DND-41 (cell line): ENCODE data around the gene B4GALT1.

Experiments used
- ATAC-seq: fragments of 200-7000 bp; cut with Tn5 transposase; 3 replicates; pipeline ENCODE4 v1.9.1; 2021; ENCODE audit warnings: low read depth; ENCODE audit not compliant: insufficient read depth
- DNase-seq: peaks from one replicate; pipeline ENCODE4 v3.0.0-alpha.2; 2020
- H2AFZ ChIP-seq: 2 replicates; pipeline ENCODE4 v1.6.0; 2012; ENCODE audit warnings: low read depth, low read length
- H3K27ac ChIP-seq: 2 replicates; pipeline ENCODE4 v1.5.1; 2012; ENCODE audit warnings: low read length, inconsistent platforms
- H3K27me3 ChIP-seq: fragments of 200-600 bp; sonication (generic); 2 replicates; pipeline ENCODE4 v1.6.0; 2012; ENCODE audit warnings: low read length, mild to moderate bottlenecking, inconsistent platforms; ENCODE audit not compliant: insufficient read depth, poor library complexity
- H3K36me3 ChIP-seq: 2 replicates; pipeline ENCODE4 v1.5.1; 2012; ENCODE audit warnings: low read length, inconsistent platforms; ENCODE audit not compliant: insufficient read depth
- H3K4me1 ChIP-seq: 2 replicates; pipeline ENCODE4 v1.5.1; 2012; ENCODE audit warnings: mild to moderate bottlenecking, low read length; ENCODE audit not compliant: insufficient read depth
- H3K4me2 ChIP-seq: 2 replicates; pipeline ENCODE4 v1.6.0; 2012; ENCODE audit warnings: mild to moderate bottlenecking, moderate library complexity, low read length, inconsistent platforms; ENCODE audit not compliant: insufficient read depth
- H3K4me3 ChIP-seq, 2 experiments: fragments of 200-600 bp in 1 of 2; shearing (Covaris generic) in 1 of 2; 2 replicates each; pipeline ENCODE4 v1.5.1; 2012 to 2016; ENCODE audit warnings: inconsistent platforms in 2 of 2, low read length in 2 of 2, mild to moderate bottlenecking in 2 of 2, low read depth in 1 of 2, moderate library complexity in 1 of 2
- H3K79me2 ChIP-seq: 2 replicates; pipeline ENCODE4 v1.6.0; 2012; ENCODE audit warnings: low read length, inconsistent platforms; ENCODE audit not compliant: insufficient read depth
- H3K9ac ChIP-seq: 2 replicates; pipeline ENCODE4 v1.6.0; 2012; ENCODE audit warnings: low read depth, mild to moderate bottlenecking, inconsistent platforms, low read length, moderate library complexity
- H3K9me3 ChIP-seq: 2 replicates; pipeline ENCODE4 v1.5.1; 2012; ENCODE audit warnings: low read length, moderate library complexity, mild to moderate bottlenecking, inconsistent platforms; ENCODE audit not compliant: insufficient read depth, severe bottlenecking
- H4K20me1 ChIP-seq: 2 replicates; pipeline ENCODE4 v1.6.0; 2012; ENCODE audit warnings: low read length; ENCODE audit not compliant: insufficient read depth
- EZH2 ChIP-seq: IDR thresholded peaks from 3 replicates; pipeline ENCODE4 v1.6.1; 2012; ENCODE audit warnings: borderline replicate concordance, low read depth, mild to moderate bottlenecking, moderate library complexity, low read length, inconsistent platforms; ENCODE audit not compliant: severe bottlenecking
- TF ChIP-seq, protein P1 (sequence below): IDR thresholded peaks from 2 replicates; pipeline ENCODE4 v1.5.1; 2012; ENCODE audit warnings: borderline replicate concordance, low read length, moderate library complexity, mild to moderate bottlenecking; ENCODE audit not compliant: poor library complexity, severe bottlenecking; ENCODE audit errors: extremely low read depth

The B4GALT1 gene

GRCh38 chr9:33164138-33164809 is 2.9 kb downstream of the B4GALT1 start:
- Histone ChIP-seq H3K9me3 (no peaks in the 10 kb centered on the region), H4K20me1 (peaks cover 26% of the 10 kb centered on the region; the same call in 1 of the 2 replicates), H3K79me2 (peaks cover 57% of the 10 kb centered on the region), H3K9ac (no peak overlapping the region), H3K27ac (no peak overlapping the region), H3K4me3 (peak overlapping the region in 1 of 2 experiments; percentile 16; a peak in 1 of 4 replicates), H3K4me2 (peak overlapping the region; percentile 72; the same call in 1 of the 2 replicates), H3K36me3 (no peaks in the 10 kb centered on the region; the same call in 1 of the 2 replicates), H2AFZ (no peak overlapping the region), H3K4me1 (peaks cover 50% of the 10 kb centered on the region), H3K27me3 (no peaks in the 10 kb centered on the region)
- no peak for ATAC-seq
- TF ChIP-seq, protein P1, sequence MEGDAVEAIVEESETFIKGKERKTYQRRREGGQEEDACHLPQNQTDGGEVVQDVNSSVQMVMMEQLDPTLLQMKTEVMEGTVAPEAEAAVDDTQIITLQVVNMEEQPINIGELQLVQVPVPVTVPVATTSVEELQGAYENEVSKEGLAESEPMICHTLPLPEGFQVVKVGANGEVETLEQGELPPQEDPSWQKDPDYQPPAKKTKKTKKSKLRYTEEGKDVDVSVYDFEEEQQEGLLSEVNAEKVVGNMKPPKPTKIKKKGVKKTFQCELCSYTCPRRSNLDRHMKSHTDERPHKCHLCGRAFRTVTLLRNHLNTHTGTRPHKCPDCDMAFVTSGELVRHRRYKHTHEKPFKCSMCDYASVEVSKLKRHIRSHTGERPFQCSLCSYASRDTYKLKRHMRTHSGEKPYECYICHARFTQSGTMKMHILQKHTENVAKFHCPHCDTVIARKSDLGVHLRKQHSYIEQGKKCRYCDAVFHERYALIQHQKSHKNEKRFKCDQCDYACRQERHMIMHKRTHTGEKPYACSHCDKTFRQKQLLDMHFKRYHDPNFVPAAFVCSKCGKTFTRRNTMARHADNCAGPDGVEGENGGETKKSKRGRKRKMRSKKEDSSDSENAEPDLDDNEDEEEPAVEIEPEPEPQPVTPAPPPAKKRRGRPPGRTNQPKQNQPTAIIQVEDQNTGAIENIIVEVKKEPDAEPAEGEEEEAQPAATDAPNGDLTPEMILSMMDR = no peak
- peak; percentile 44 for DNase-seq

GRCh38 chr9:33163433-33164137 is 3.6 kb downstream of the B4GALT1 start:
- no peak for TF ChIP-seq EZH2
- TF ChIP-seq, protein P1 = no peak
- peaks cover 55% of the 10 kb centered on the region for H3K4me1 ChIP-seq
- H2AFZ ChIP-seq = no peak overlapping the region

DNA sequence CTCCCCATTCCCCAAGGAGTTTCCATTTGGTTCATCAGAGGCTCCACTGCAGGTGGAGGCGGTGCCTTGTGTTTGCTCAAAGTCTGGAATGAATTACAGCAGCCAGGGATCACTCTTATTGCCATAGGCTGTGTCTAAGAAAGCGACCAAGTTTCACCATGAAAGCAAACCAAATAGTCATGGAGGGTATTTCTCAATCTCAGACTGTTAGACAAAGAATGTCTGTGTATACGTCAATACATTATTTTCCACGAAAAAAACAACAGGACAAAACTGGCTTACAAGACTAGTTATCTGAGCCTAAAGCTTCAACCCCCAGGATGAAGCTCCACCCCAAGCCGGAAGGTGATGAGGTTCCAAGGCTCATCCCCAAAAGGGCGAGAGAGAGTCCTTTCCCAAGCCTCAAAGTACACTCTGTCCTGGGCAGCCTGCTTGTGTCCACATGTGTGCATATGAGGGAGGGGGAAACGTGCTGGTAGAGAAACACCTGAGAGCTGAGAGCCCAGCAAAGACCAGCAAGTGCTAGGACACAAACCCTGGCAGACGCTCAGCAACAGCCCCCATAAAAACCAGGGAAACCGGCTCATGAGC is 4.3 kb downstream of the B4GALT1 start:
- Histone ChIP-seq H2AFZ (no peak overlapping the region), H3K79me2 (peaks cover 68% of the 10 kb centered on the region), H3K4me3 (no peak overlapping the region), H3K27me3 (no peaks in the 10 kb centered on the region), H3K36me3 (no peaks in the 10 kb centered on the region; the same call in 1 of the 2 replicates), H3K9me3 (no peaks in the 10 kb centered on the region), H3K9ac (no peak overlapping the region), H3K4me2 (no peak overlapping the region; the same call in 1 of the 2 replicates), H3K4me1 (peaks cover 48% of the 10 kb centered on the region), H3K27ac (no peak overlapping the region), H4K20me1 (peaks cover 26% of the 10 kb centered on the region; the same call in 1 of the 2 replicates)
- DNase-seq = no peak
- no peak for ATAC-seq
- TF ChIP-seq EZH2 = no peak
- TF ChIP-seq, protein P1 = no peak

More at GRCh38 chr9:33163433-33164137, 3.6 kb downstream of the B4GALT1 start:
- Histone ChIP-seq H3K27ac (no peak overlapping the region), H4K20me1 (peaks cover 26% of the 10 kb centered on the region; the same call in 1 of the 2 replicates), H3K27me3 (no peaks in the 10 kb centered on the region), H3K9ac (no peak overlapping the region), H3K79me2 (peaks cover 63% of the 10 kb centered on the region), H3K36me3 (no peaks in the 10 kb centered on the region; the same call in 1 of the 2 replicates), H3K4me3 (no peak overlapping the region), H3K4me2 (peak overlapping the region; percentile 72; the same call in 1 of the 2 replicates), H3K9me3 (no peaks in the 10 kb centered on the region)
- DNase-seq = no peak
- no peak for ATAC-seq
